ENCODE data around the gene SYT17.

DNA sequence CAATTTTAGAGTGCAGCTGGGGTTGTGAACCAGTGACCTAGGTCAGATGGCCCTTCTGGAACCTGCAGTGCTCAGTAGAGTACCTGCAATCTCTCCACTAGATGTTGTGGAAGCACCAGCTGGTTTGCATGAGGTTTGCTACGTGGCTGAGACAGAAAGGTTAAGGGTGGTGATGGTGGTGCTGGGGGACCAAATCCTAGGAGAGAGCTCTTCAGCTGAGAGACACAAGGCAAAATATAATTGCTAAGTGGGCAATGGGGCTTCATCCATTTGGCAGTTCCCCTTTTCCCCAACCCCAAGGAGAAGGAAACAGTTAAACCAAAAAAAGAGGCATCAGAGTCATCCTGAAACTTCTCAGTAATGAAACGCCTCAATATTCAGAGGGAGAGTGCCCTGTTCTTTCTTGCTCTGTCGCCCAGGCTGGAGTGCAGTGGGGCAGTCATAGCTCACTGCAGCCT, 40.3 kb upstream of the SYT17 start:
- TF ChIP-seq EZH2 (IDR thresholded peaks at IDR 0.05; ENCODE audit: borderline replicate concordance, low read depth, low read length, severe bottlenecking), result no peak
- TF ChIP-seq, protein P1, sequence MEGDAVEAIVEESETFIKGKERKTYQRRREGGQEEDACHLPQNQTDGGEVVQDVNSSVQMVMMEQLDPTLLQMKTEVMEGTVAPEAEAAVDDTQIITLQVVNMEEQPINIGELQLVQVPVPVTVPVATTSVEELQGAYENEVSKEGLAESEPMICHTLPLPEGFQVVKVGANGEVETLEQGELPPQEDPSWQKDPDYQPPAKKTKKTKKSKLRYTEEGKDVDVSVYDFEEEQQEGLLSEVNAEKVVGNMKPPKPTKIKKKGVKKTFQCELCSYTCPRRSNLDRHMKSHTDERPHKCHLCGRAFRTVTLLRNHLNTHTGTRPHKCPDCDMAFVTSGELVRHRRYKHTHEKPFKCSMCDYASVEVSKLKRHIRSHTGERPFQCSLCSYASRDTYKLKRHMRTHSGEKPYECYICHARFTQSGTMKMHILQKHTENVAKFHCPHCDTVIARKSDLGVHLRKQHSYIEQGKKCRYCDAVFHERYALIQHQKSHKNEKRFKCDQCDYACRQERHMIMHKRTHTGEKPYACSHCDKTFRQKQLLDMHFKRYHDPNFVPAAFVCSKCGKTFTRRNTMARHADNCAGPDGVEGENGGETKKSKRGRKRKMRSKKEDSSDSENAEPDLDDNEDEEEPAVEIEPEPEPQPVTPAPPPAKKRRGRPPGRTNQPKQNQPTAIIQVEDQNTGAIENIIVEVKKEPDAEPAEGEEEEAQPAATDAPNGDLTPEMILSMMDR (IDR thresholded peaks at IDR 0.05; ENCODE audit: borderline replicate concordance, extremely low read depth, low read length, poor library complexity, severe bottlenecking), result no peak

Data from DND-41 (cell line).